Activated CD4-positive, alpha-beta T cell treated with anti-CD3 and anti-CD28 coated beads, Interleukin-2, Interleukin-4, amounts not matched to agents 100 ng/mL and 50 ng/mL, durations not matched to agents 16 hours and 8 hours (primary cell): ENCODE results near the gene SORBS1.
"Not testable (repeated sequence)": the region's sequence is repeated elsewhere in the genome, so short reads cannot be mapped to it uniquely, and the experiment has no call there.

Source experiments
- DNase-seq: peaks from one replicate; pipeline ENCODE4 v3.0.0-alpha.2; 2020; ENCODE audit warnings: low spot score

Gene SORBS1

DNA sequence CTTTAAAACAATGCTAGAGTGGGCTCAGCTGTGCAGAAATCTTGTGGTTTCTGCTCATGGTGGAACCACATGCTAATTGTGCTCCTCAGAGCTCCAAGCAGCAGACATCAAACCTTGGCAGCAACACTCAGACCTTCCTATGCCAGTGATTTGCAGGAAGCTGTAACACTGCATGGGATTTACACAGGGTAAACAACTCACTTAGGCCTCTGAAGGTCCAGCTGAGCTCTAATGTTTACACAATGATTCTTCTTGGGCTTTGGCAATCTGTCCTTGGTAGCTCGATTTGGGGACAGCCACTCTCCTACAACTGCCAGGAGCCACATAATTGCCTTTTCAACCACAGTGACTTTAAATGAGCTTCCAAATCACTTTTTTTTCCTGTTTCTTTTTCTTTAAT, 172.6 kb downstream of the SORBS1 start:
- DNase-seq = no peak

- DNase-seq = no peak
Observed at GRCh38 chr10:95388109-95388471, 173.1 kb downstream of the SORBS1 start.

- peak; percentile 25 for DNase-seq
Observed at GRCh38 chr10:95384011-95384704, 177.0 kb downstream of the SORBS1 start.

DNA sequence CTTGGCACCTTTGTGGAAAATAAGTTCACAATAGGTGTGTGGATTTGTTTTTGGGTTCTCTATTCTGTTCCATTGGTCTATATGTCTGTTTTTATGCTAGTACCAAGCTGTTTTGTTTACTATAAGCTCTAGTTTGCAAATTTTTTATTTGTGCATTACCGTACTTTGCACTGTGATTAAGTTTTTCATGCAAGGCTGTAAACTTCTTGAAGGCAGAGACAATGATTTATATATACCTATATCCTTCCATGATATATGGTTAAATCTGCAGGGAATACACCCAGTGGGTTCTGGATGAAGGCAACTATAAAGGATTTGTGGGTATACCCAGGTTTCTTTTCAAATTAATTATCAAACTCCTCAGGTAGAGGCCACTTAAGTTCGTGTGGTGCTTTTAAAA, 178.6 kb downstream of the SORBS1 start:
- no peak for DNase-seq

GRCh38 chr10:95382174-95382573, 179.0 kb downstream of the SORBS1 start:
- no peak for DNase-seq

GRCh38 chr10:95377950-95378349, 183.2 kb downstream of the SORBS1 start:
- no peak for DNase-seq

GRCh38 chr10:95375418-95375817, 185.8 kb downstream of the SORBS1 start:
- no peak for DNase-seq

- peak; percentile 85 for DNase-seq
Observed at GRCh38 chr10:95374597-95375209, 186.5 kb downstream of the SORBS1 start.

GRCh38 chr10:95373660-95374059, 187.5 kb downstream of the SORBS1 start:
- DNase-seq = no peak

- no peak for DNase-seq
Observed at GRCh38 chr10:95364342-95364741, 196.8 kb downstream of the SORBS1 start.

DNA sequence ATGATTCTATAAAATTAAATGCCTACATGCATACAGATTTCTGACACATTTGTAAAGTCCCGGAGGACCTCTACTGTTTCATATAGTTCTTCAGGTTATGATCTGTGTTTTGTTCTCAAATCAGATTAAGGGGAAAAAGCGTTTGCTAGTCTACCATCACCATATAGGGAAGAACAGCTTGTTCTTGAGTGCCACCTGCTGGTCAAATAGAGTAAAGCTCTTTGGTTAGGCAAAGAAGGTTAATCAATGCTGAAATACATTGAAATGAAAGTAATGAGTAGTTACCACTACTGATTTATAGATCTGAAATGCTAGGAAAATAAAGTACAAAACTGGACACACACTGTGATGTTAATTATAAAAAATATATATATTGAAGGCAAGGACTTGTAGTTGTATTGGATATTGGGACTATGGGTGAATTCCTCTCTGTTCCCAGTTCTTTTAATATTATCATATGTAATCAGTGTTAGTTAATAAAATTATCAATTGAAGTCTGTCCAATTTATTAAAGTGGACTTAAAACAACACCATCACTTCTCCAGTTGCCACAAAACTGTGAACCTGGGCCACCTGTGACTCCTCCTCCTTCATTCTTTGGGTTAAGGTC, 197.8 kb downstream of the SORBS1 start:
- DNase-seq = peak; percentile 71

DNA sequence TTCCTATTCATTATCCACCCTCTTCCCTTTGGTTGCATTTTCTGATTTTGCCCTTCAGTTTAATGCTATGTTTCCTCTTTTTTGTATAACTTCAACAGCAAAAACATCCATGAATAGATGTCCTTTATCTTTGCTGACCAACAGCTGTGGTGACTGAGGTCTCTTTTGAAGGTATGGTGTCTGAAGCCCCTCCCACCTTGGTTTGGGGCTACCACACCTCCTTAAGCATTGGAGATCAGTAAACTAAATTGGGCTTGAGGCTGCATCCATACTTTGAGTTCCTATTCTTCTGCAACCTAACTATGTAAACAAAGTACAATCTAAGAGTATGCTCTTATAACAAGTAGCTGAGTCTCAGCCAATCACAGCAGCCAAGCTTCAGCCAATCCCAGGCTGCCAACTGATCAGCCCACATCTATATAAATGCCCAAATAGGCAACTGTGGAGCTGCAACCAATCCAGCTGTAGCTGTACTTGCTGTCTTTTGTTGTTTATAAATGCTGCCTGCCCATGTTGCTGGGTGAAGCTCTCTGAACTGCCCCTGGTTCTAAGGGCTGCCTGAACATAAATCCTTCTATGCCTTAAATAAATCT, 201.0 kb downstream of the SORBS1 start:
- no peak for DNase-seq

- DNase-seq = no peak
Observed at GRCh38 chr10:95359466-95359865, 201.7 kb downstream of the SORBS1 start.

GRCh38 chr10:95356190-95356955, 204.8 kb downstream of the SORBS1 start:
- no peak for DNase-seq

- DNase-seq = no peak
Observed at GRCh38 chr10:95355301-95355700, 205.9 kb downstream of the SORBS1 start.

GRCh38 chr10:95354110-95354509, 207.1 kb downstream of the SORBS1 start:
- no peak for DNase-seq

- DNase-seq = no peak
Observed at GRCh38 chr10:95353123-95353522, 208.0 kb downstream of the SORBS1 start.

GRCh38 chr10:95352684-95353083, 208.5 kb downstream of the SORBS1 start:
- no peak for DNase-seq

GRCh38 chr10:95350830-95351228, 210.3 kb downstream of the SORBS1 start:
- DNase-seq = no peak

- DNase-seq = no peak
Observed at GRCh38 chr10:95350219-95350829, 210.8 kb downstream of the SORBS1 start.

DNA sequence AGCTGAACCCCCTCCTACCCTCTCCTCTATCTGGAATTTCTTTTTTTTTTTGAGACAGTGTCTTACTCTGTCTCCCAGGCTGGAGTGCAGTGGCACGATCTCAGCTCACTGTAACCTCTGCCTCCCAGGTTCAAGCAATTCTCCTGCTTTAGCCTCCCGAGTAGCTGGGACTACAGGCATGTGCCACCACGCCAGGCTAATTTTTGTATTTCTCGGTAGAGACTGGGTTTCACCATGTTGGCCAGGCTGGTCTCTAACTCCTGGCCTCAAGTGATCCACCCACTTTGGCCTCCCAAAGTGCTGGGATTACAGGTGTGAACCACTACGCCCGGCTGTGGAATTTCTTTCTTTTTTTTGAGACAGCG, 213.8 kb downstream of the SORBS1 start:
- DNase-seq = not testable (repeated sequence)
